Stimulated activated CD4-positive, alpha-beta T cell treated with anti-CD3 and anti-CD28 coated beads, Interleukin-1b, Interleukin-23, amount 100 ng/mL, for 48 hours (primary cell): Measurements from ENCODE around the gene TMEM156.

Experiments
- DNase-seq: peaks from one replicate; pipeline ENCODE4 v3.0.0-alpha.2; 2020

TMEM156 gene

GRCh38 chr4:39032218-39033085 lies at the start of gene TMEM156:
Gene TMEM156 (minus strand): TSS chr4:39032409. CDS start chr4:39032313, 96 bp downstream.
- DNase-seq = peak; percentile 56

- DNase-seq = no peak
These were observed 46.6 kb upstream of the TMEM156 start for GRCh38 chr4:39078829-39079228.

- DNase-seq = no peak
These were observed 36.7 kb upstream of the TMEM156 start for GRCh38 chr4:39068907-39069306.

GRCh38 chr4:39067451-39067850 lies 35.2 kb upstream of the TMEM156 start:
- DNase-seq = no peak

DNA sequence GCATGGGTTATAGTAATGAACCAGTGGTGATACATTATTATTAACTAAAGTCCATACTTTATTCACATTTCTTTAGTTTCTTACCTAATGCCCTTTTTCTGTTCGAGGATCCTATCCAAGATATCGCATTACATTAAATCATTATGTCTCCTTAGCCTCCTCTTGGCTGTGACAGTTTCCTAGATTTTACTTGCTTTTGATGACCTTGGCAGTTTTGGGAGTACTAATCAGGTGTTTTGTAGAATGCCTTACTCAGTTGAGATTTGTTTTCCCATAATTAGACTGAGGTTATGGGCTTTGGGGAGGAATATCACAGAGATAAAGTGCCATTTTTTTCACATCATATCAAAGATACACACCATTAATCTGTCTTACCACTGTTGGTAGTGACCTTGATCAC lies 34.8 kb upstream of the TMEM156 start:
- no peak for DNase-seq

GRCh38 chr4:39066371-39066770 lies 34.2 kb upstream of the TMEM156 start:
- DNase-seq = no peak

- no peak for DNase-seq
These were observed 31.2 kb upstream of the TMEM156 start for GRCh38 chr4:39063430-39063829.

GRCh38 chr4:39062770-39063097 lies 30.5 kb upstream of the TMEM156 start:
- DNase-seq = no peak

- no peak for DNase-seq
These were observed 30.0 kb upstream of the TMEM156 start, which contains the start of gene KLHL5 for GRCh38 chr4:39062094-39062769. Gene KLHL5 (plus strand): TSS chr4:39062232. CDS start chr4:39062653, 421 bp downstream.

DNA sequence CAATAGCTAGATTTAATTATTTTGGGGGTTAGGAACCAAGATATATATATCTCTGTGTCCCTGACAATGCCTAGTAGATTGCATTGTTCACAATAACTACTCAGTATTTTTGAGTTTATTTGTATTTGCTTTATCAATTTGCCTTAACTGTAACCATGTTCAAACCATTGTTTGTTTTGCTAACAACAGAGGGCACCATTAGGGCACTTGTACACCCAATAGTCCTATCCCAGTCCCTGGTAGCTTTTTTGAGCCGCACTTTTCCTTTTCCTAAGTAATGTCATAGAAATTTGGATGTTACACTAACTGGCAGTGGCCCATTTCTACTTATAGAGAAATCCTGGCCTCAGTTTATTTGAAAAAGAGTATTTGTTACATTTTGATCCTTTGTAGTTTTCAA lies 29.2 kb upstream of the TMEM156 start:
- DNase-seq = no peak

- no peak for DNase-seq
These were observed 23.8 kb upstream of the TMEM156 start for GRCh38 chr4:39056023-39056422.

DNA sequence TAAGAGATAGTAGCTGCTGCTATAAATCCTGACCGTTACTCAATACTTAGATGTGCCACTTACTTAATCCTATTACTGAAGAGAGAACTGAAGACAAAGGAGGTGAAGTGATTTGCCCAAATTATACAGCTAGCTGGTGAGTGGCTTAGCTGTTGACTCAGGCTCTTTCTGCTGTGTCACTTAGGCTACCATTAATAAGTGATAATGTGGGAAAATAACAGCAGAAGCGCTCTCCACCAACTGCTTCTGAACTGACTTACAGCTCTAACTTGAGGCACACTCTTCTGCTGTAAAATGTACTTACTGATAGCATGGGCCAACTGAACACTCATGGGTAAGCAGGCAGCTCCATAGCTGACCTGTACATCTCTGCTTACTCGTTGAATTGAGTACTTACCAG lies 22.3 kb upstream of the TMEM156 start:
- no peak for DNase-seq

DNA sequence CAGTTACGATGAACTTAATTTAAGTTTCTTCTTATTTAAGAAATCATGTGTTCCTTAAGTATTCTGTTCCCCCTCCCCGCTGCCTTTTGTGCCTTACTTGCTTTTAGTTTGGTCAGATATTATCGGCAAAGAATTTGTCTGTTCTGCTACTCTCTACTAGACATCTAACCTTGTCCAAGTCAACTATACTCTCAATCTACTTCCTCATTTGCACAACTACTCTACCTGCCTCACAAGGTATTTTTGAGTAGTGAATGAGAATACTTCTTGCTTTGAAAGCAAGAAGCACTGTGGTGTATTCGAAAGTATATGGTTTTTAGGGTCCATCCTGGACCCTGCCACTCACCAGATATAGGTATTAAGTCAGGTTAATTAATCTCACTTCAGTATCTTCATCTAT lies 21.8 kb upstream of the TMEM156 start:
- DNase-seq = no peak

GRCh38 chr4:39051492-39051891 lies 19.3 kb upstream of the TMEM156 start:
- no peak for DNase-seq

DNA sequence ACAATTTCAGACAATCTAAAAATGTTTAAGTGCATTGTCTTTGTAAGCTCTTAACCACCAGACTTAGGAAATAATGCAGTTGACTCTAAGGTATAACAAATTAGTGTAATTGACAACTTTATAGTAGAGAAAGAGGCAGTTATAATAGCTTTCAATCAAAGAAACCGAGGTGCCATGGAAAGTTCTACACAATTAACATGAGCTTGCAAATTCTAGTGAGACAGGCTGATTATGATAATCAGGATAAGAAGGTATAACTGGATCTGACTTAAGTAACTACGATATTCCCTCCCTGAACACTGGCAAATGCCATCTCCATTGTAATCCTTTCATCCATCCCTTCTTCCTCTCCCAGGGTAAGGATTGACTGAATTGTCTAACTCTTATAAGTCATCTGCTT lies 18.4 kb upstream of the TMEM156 start:
- no peak for DNase-seq

- no peak for DNase-seq
These were observed 16.1 kb upstream of the TMEM156 start for GRCh38 chr4:39048311-39048710.

GRCh38 chr4:39047681-39048080 lies 15.5 kb upstream of the TMEM156 start:
- no peak for DNase-seq

- DNase-seq = no peak
These were observed 14.0 kb upstream of the TMEM156 start for GRCh38 chr4:39046249-39046648.

GRCh38 chr4:39045827-39046221 lies 13.6 kb upstream of the TMEM156 start:
- DNase-seq = no peak

DNA sequence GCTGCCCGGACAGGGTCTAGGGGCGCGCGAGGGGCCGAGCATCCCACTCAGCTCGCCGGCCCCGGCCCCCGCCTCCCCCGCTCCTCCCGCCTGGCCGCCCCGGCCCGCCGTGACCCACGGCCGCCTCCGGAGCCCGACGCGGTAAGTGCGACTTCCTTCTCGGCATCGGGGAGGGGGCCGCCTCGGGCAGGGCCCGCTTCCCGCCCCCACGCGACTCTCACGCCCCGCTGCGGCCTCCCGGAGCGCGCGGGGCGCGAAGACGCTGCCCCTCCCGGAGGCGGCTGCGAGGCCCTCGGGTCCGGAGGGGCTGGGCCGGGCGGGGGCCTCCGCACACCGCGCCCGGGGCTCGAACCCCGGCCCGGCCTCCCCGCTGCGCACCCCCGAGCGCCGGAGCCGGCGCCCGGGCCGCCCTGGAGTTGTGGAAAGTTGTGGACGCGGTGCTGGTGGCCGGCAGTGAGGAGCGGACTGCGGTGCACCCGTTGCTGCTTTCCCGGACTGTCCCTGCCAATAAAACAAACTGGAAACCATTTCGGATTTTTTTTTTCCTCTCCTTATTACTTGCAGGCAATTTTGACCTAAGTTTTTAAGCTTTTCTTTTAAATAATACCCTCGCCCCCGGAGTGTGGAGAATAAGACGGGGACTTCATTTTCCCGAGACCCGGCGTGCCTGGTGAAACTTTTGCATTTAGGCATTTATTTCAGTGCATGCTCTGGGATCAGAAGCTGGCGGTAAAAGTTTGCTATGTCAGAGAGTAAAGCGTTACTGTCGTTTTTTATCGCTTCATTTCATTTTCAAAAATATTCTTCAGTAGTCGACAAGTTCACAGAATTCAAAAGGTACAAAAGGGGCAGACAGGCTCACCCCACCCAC lies 13.0 kb upstream of the TMEM156 start:
- DNase-seq = no peak

GRCh38 chr4:39044364-39044955 lies 12.3 kb upstream of the TMEM156 start:
- peak; percentile 96 for DNase-seq

- DNase-seq = no peak
These were observed 11.7 kb upstream of the TMEM156 start for GRCh38 chr4:39043861-39044363.
